Measurements from ENCODE around the gene KIF6.

DNA sequence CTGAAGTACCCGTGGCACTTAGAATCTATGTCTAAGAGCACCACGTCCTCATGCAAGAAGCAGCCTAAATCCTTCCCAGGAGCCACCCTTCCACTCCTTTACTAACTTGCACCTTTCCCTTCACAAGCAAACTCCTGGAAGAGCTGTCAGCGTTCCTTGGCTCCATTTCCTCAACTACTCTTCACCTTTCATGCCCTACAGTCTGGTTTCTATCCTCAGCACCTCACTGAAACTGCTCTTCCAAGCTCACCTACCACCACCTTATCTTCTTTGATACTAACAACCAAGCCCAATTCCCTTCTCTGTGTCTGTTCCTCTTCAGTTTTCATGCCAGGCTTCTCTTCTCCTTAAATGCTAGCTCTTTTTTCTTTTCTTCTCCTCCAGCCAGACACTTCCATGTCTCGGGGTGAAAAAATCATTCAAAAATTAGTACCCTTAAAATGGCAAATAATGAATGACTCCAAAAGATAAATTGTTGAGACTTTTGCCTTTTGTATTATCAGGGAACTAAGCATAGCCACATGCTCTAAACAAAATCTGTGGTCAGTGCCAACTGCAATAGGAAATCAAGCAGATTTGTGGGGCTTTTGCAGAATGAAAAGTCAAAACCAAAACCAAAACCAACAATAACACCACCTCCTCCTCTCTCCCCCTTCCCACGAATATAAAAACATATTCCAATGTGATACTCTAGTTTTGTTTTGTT lies 253.1 kb downstream of the KIF6 start:
- TF ChIP-seq CTCF (IDR thresholded peaks at IDR 0.05) (no peak), POLR2A (IDR thresholded peaks at IDR 0.05; ENCODE audit: low read length) (no peak), ZSCAN20 (CRISPR knock-in tag; IDR thresholded peaks at IDR 0.05) (no peak), NPAS2 (CRISPR knock-in tag; IDR thresholded peaks at IDR 0.05; ENCODE audit: borderline replicate concordance) (no peak), MAZ (IDR thresholded peaks at IDR 0.05; ENCODE audit: borderline replicate concordance, low read depth, low read length) (no peak), FOSL2 (IDR thresholded peaks at IDR 0.05) (no peak), FOSL2 (CRISPR knock-in tag; IDR thresholded peaks at IDR 0.05) (no peak), KDM1A (IDR thresholded peaks at IDR 0.05; ENCODE audit: low read depth) (no peak)
- TF ChIP-seq, protein P1, sequence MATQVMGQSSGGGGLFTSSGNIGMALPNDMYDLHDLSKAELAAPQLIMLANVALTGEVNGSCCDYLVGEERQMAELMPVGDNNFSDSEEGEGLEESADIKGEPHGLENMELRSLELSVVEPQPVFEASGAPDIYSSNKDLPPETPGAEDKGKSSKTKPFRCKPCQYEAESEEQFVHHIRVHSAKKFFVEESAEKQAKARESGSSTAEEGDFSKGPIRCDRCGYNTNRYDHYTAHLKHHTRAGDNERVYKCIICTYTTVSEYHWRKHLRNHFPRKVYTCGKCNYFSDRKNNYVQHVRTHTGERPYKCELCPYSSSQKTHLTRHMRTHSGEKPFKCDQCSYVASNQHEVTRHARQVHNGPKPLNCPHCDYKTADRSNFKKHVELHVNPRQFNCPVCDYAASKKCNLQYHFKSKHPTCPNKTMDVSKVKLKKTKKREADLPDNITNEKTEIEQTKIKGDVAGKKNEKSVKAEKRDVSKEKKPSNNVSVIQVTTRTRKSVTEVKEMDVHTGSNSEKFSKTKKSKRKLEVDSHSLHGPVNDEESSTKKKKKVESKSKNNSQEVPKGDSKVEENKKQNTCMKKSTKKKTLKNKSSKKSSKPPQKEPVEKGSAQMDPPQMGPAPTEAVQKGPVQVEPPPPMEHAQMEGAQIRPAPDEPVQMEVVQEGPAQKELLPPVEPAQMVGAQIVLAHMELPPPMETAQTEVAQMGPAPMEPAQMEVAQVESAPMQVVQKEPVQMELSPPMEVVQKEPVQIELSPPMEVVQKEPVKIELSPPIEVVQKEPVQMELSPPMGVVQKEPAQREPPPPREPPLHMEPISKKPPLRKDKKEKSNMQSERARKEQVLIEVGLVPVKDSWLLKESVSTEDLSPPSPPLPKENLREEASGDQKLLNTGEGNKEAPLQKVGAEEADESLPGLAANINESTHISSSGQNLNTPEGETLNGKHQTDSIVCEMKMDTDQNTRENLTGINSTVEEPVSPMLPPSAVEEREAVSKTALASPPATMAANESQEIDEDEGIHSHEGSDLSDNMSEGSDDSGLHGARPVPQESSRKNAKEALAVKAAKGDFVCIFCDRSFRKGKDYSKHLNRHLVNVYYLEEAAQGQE (IDR thresholded peaks at IDR 0.05) = no peak

Measured in A549 (cell line).